Measurements from ENCODE around the gene MCC. TPM values are rescaled to one million over a fixed set of nuclear protein-coding genes. Genes with fewer than 3 reads are reported as not detected.

MCC gene
- total and polyA plus RNA-seq, 12 donors, result 4.2 to 34.1 (median 25.2) TPM

DNA sequence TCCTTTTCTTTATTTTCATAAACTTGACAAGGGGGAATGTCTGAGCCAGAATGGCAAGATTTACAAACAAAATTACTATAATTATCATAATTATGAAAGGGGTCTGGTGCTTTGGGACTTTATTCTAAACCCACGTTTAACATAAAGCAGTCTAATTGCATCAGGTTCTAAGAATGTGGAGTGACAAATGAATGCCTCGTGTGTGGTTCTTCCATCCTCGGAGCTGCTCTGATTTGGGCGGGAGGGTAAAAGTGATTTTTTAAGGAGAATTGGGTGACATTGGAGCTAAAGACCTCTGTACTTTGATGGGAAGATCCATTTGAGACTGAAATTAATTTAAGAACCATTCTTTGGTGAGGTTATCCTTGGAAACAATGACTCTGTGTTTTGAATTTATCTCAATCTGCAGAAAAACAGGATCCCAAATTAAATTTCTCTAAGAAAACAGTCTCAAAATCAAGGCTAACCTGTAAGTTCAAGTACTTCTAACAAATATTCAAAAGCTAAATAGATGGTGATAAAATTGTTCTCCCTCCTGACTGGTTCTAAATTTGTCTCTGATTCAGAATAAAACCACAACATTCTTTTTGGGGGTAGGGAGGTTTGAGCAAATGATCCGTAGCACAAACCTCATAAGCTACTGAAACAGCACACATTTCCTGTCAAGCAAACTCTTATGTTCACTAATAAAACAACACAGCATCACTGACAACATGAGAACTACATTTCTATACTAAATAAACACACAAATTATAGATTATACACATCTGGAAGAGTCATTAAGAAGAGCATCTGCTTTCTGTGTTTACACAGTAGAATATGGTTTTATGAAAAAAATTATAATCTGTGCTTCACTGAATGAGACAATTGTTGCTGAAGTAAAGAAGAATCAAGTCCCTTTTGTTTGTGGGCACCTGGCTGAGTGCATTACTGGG, 426.1 kb downstream of the MCC start:
- H3K27ac ChIP-seq, result no peak overlapping the region
- intact Hi-C loops (cut with DNase I), result no loop called here
- no peak overlapping the region for H3K4me3 ChIP-seq
- H3K36me3 ChIP-seq, result peaks cover 0 to 97% (median 15%) of the 10 kb centered on the region in 9 donors
- no peak for DNase-seq
- TF ChIP-seq, protein P1, sequence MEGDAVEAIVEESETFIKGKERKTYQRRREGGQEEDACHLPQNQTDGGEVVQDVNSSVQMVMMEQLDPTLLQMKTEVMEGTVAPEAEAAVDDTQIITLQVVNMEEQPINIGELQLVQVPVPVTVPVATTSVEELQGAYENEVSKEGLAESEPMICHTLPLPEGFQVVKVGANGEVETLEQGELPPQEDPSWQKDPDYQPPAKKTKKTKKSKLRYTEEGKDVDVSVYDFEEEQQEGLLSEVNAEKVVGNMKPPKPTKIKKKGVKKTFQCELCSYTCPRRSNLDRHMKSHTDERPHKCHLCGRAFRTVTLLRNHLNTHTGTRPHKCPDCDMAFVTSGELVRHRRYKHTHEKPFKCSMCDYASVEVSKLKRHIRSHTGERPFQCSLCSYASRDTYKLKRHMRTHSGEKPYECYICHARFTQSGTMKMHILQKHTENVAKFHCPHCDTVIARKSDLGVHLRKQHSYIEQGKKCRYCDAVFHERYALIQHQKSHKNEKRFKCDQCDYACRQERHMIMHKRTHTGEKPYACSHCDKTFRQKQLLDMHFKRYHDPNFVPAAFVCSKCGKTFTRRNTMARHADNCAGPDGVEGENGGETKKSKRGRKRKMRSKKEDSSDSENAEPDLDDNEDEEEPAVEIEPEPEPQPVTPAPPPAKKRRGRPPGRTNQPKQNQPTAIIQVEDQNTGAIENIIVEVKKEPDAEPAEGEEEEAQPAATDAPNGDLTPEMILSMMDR (IDR thresholded peaks at IDR 0.05), result no peak
- no peaks in the 10 kb centered on the region for H3K27me3 ChIP-seq
- WGBS, 2 donors, result 63 to 69% methylated on average over 5 of the region's 5 CpGs
- H3K4me1 ChIP-seq, result peaks cover 0 to 52% (median 32%) of the 10 kb centered on the region in 9 donors
- no peaks in the 10 kb centered on the region for H3K9me3 ChIP-seq
- no peak for ATAC-seq

DNA sequence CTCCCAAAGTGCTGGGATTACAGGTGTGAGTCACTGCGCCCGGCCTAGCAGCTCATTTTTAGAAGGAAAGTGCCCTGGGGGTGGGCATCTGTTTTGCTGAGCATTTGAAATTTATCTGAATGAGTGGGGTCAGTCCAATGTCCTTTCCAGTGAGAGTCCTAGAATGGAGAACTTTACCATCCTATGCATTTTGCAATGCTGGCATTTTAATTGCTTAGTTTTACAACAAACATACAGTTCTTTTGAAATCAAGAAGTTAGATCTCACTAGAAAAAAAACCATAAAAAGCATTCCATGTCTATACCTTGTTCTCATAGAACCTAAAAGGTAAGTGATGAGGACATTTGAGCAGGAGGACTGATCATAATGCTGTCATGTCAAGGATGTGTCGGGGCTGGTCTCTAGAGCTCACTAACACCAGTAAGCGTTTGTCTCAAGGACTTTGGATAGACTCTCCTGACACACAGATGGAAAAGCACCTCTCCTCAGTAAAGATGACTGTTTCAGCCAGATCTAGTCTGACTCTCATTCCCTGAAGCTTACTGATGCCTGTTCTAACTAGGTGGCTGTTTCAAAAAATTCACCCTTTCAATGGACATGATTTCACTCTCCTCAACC, 427.7 kb downstream of the MCC start:
- no peak for DNase-seq
- peaks cover 0 to 52% (median 32%) of the 10 kb centered on the region in 9 donors for H3K4me1 ChIP-seq
- H3K4me3 ChIP-seq, result no peak overlapping the region
- no peaks in the 10 kb centered on the region for H3K9me3 ChIP-seq
- no peak overlapping the region for H3K27ac ChIP-seq
- intact Hi-C loops (cut with DNase I), result no loop called here
- peaks cover 0 to 87% (median 15%) of the 10 kb centered on the region in 9 donors for H3K36me3 ChIP-seq
- ATAC-seq, result no peak
- no peaks in the 10 kb centered on the region for H3K27me3 ChIP-seq
- TF ChIP-seq, protein P1 (IDR thresholded peaks at IDR 0.05), result no peak
- WGBS, 2 donors, result 90 to 94% methylated on average over 4 of the region's 4 CpGs

DNA sequence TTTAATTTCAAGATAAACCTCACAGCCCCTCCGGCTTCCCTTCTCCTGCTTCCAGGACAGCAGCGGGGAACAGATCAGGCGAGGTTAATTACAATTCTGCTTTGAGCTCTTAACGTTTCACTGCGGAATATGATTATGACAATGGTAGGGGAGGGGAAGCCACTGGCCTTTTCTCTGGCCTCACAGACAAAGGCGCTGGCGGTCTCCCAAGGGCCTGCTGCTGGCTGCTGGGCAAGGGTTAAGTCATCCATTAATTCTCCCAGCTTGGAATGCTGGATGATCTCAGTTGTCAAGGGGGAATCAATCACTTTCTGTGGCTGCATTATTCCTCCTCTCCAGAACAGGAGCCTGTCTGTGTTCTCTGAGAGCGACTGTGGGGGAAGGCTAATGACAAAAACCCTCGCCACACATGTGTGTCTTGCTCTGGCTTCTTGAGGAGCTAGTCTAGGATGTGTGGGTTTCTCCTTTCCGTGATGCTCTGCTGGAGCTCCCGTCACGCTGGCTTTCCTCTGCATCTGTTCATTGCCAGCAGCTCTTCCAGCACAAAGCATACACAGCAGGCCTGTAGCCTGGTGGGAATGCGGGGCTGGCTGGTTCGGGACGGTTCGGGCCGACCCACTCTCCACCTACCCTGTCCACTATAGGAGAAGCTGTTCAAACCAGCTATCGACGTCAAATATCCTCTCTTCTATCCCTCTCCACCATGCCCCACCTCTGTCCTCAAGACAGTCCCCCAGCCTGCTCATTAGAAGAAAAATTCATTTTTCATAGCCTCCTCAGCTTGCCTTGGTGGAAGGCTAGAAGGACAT, 428.8 kb downstream of the MCC start:
- WGBS, 2 donors, result 60 to 67% methylated on average over 19 of the region's 19 CpGs
- Histone ChIP-seq H3K4me1 (peaks cover 0 to 51% (median 32%) of the 10 kb centered on the region in 9 donors), H3K36me3 (peaks cover 0 to 87% (median 18%) of the 10 kb centered on the region in 9 donors), H3K27me3 (no peaks in the 10 kb centered on the region), H3K4me3 (no peak overlapping the region), H3K9me3 (no peaks in the 10 kb centered on the region), H3K27ac (peak overlapping the region in 6 of 10 donors; percentile 2 to 60 (median 24))
- intact Hi-C loops (cut with DNase I), result no loop called here
- DNase-seq (peak; percentile 34 to 56), ATAC-seq (peak in 6 of 8 donors; percentile 5 to 59 (median 40))
- TF ChIP-seq, protein P1 (IDR thresholded peaks at IDR 0.05), result no peak

All from heart right ventricle (tissue), 16 donors.